Measurements from ENCODE around the gene FHOD3. TPM values are rescaled to one million over a fixed set of nuclear protein-coding genes. Genes with fewer than 3 reads are reported as not detected.

The FHOD3 gene
- polyA plus RNA-seq, 1 experiment, result 41.1 TPM

GRCh38 chr18:36341944-36342343 lies 44.4 kb downstream of the FHOD3 start:
- ChIA-PET CTCF (no interaction called here), POLR2A (no interaction called here)
- DNase-seq (ENCODE audit: low read depth, low spot score), result no peak
- H3K4me3 ChIP-seq (ENCODE audit: low read depth, low read length), result no peak overlapping the region
- H3K27ac ChIP-seq (ENCODE audit: low read depth, low read length), result no peak overlapping the region
- no peak for TF ChIP-seq CTCF (IDR thresholded peaks at IDR 0.05; ENCODE audit: low read depth, low read length)
- no peaks in the 10 kb centered on the region for H3K27me3 ChIP-seq (ENCODE audit: control insufficient read depth, insufficient read depth, low read length)
- no peaks in the 10 kb centered on the region; the same call in 1 of the 2 replicates for H3K9me3 ChIP-seq (ENCODE audit: control insufficient read depth, insufficient read depth, low read length)

GRCh38 chr18:36348331-36348730 lies 50.8 kb downstream of the FHOD3 start:
- no peak for TF ChIP-seq CTCF (IDR thresholded peaks at IDR 0.05; ENCODE audit: low read depth, low read length)
- H3K4me3 ChIP-seq (ENCODE audit: low read depth, low read length), result no peak overlapping the region
- H3K9me3 ChIP-seq (ENCODE audit: control insufficient read depth, insufficient read depth, low read length), result no peaks in the 10 kb centered on the region
- H3K27me3 ChIP-seq (ENCODE audit: control insufficient read depth, insufficient read depth, low read length), result no peaks in the 10 kb centered on the region
- CTCF ChIA-PET, result no interaction called here
- no peak for DNase-seq (ENCODE audit: low read depth, low spot score)
- no peak overlapping the region for H3K27ac ChIP-seq (ENCODE audit: low read depth, low read length)
- POLR2A ChIA-PET, result interaction anchor here (0.7 kb wide), 1 partner anchor 11 kb away, joined by 3 read pairs; no protein-coding TSS in a partner anchor

GRCh38 chr18:36348971-36349417 lies 51.5 kb downstream of the FHOD3 start:
- CTCF ChIA-PET, result no interaction called here
- no peaks in the 10 kb centered on the region for H3K27me3 ChIP-seq (ENCODE audit: control insufficient read depth, insufficient read depth, low read length)
- TF ChIP-seq CTCF (IDR thresholded peaks at IDR 0.05; ENCODE audit: low read depth, low read length), result no peak
- peaks cover 4% of the 10 kb centered on the region; the same call in 1 of the 2 replicates for H3K9me3 ChIP-seq (ENCODE audit: control insufficient read depth, insufficient read depth, low read length)
- H3K27ac ChIP-seq (ENCODE audit: low read depth, low read length), result no peak overlapping the region
- no peak for DNase-seq (ENCODE audit: low read depth, low spot score)
- POLR2A ChIA-PET, result no interaction called here
- no peak overlapping the region for H3K4me3 ChIP-seq (ENCODE audit: low read depth, low read length)

- POLR2A ChIA-PET, result interaction anchor here (0.6 kb wide), 1 partner anchor 381 kb away, joined by 3 read pairs; no protein-coding TSS in a partner anchor
- Histone ChIP-seq H3K27me3 (ENCODE audit: control insufficient read depth, insufficient read depth, low read length) (no peaks in the 10 kb centered on the region), H3K27ac (ENCODE audit: low read depth, low read length) (no peak overlapping the region), H3K4me3 (ENCODE audit: low read depth, low read length) (no peak overlapping the region), H3K9me3 (ENCODE audit: control insufficient read depth, insufficient read depth, low read length) (peaks cover 5% of the 10 kb centered on the region; the same call in 1 of the 2 replicates)
- DNase-seq (ENCODE audit: low read depth, low spot score), result no peak
- CTCF ChIA-PET, result no interaction called here
- no peak for TF ChIP-seq CTCF (IDR thresholded peaks at IDR 0.05; ENCODE audit: low read depth, low read length)
Measured at GRCh38 chr18:36349552-36349951, 52.0 kb downstream of the FHOD3 start.

GRCh38 chr18:36350251-36350651 lies 52.7 kb downstream of the FHOD3 start:
- POLR2A ChIA-PET, result no interaction called here

More at GRCh38 chr18:36350251-36350651, 52.7 kb downstream of the FHOD3 start:
- Histone ChIP-seq H3K27ac (ENCODE audit: low read depth, low read length) (no peak overlapping the region), H3K27me3 (ENCODE audit: control insufficient read depth, insufficient read depth, low read length) (no peaks in the 10 kb centered on the region), H3K4me3 (ENCODE audit: low read depth, low read length) (no peak overlapping the region), H3K9me3 (ENCODE audit: control insufficient read depth, insufficient read depth, low read length) (peaks cover 5% of the 10 kb centered on the region; the same call in 1 of the 2 replicates)
- no peak for TF ChIP-seq CTCF (IDR thresholded peaks at IDR 0.05; ENCODE audit: low read depth, low read length)
- no peak for DNase-seq (ENCODE audit: low read depth, low spot score)
- CTCF ChIA-PET, result no interaction called here

All from AG04450 (cell line).